Esophagus muscularis mucosa (tissue), 4 donors: ENCODE measurements around the gene REC114. TPM values are rescaled to one million over a fixed set of nuclear protein-coding genes. Genes with fewer than 3 reads are reported as not detected.

ENCODE experiments used
- DNase-seq: peaks from one replicate; pipeline ENCODE4 v3.0.0-alpha.2; 2017; ENCODE audit errors: extremely low spot score
- H3K27ac ChIP-seq, 4 donors: fragments of 200-600 bp; sonication (generic); replicated peaks in 1 of 4; 1 replicate in 3 of 4; 2 replicates in 1 of 4; pipeline ENCODE4 v1.5.1; 2016 to 2019; ENCODE audit warnings: mild to moderate bottlenecking in 1 of 4
- H3K27me3 ChIP-seq, 4 donors: fragments of 200-600 bp; sonication (generic); one replicate each; pipeline versions ENCODE4 v1.5.1 to v1.6.0; 2016 to 2019
- H3K36me3 ChIP-seq, 4 donors: fragments of 200-600 bp; sonication (generic); one replicate each; pipeline ENCODE4 v1.5.1; 2016 to 2019
- H3K4me1 ChIP-seq, 4 donors: fragments of 200-600 bp; sonication (generic); one replicate each; pipeline ENCODE4 v1.5.1; 2016 to 2019
- H3K4me3 ChIP-seq, 4 donors: fragments of 200-600 bp; sonication (generic); 1 replicate in 2 of 4; 2 replicates in 2 of 4; pipeline ENCODE4 v1.5.1; 2016 to 2019; ENCODE audit warnings: mild to moderate bottlenecking in 4 of 4, moderate library complexity in 1 of 4
- H3K9me3 ChIP-seq, 4 donors: fragments of 200-600 bp; sonication (generic); 1 replicate in 3 of 4; 2 replicates in 1 of 4; pipeline ENCODE4 v1.5.1; 2016 to 2019
- EP300 ChIP-seq: sonication (generic); formaldehyde crosslinking; IDR thresholded peaks from one replicate; pipeline ENCODE4 v1.6.1; 2017; ENCODE audit warnings: antibody characterized with exemption
- POLR2A ChIP-seq: fragments of 450-650 bp; IDR thresholded peaks from one replicate; pipeline ENCODE4 v1.6.1; 2017; ENCODE audit warnings: antibody characterized with exemption, moderate library complexity, mild to moderate bottlenecking, low read depth
- POLR2AphosphoS5 ChIP-seq, 2 donors: sonication (generic); formaldehyde crosslinking; IDR thresholded peaks; one replicate each; pipeline ENCODE4 v1.6.1; 2017; ENCODE audit warnings: antibody characterized with exemption in 2 of 2
- WGBS: methylation state at CpG from one replicate; pipeline ENCODE4 v1.1.5; 2018; 5-methylcytosine and 5-hydroxymethylcytosine counted together
- intact Hi-C: fragments of 100-400 bp; cut with DNase I; formaldehyde crosslinking; loops from one replicate; pipeline ENCODE4 v1.15.1; 2023
- total RNA-seq, 4 donors: library from RNA; depleted of rRNA; stranded (reverse); fragments of >200 nt; gene quantifications; one replicate each; pipeline versions ENCODE4 v1.1.0 to v1.2.1, GENCODE V29; 2016
- TF ChIP-seq, protein P1 (sequence below), 3 experiments: fragments of 200-600 bp in 2 of 3; fragments of 450-650 bp in 1 of 3; sonication (generic) in 2 of 3; IDR thresholded peaks; one replicate each; pipeline ENCODE4 v1.5.1; 2017 to 2019; ENCODE audit warnings: antibody characterized with exemption in 3 of 3, mild to moderate bottlenecking in 2 of 3, moderate library complexity in 1 of 3

The REC114 gene
- total RNA-seq, 4 donors from 2014 or later = not detected

DNA sequence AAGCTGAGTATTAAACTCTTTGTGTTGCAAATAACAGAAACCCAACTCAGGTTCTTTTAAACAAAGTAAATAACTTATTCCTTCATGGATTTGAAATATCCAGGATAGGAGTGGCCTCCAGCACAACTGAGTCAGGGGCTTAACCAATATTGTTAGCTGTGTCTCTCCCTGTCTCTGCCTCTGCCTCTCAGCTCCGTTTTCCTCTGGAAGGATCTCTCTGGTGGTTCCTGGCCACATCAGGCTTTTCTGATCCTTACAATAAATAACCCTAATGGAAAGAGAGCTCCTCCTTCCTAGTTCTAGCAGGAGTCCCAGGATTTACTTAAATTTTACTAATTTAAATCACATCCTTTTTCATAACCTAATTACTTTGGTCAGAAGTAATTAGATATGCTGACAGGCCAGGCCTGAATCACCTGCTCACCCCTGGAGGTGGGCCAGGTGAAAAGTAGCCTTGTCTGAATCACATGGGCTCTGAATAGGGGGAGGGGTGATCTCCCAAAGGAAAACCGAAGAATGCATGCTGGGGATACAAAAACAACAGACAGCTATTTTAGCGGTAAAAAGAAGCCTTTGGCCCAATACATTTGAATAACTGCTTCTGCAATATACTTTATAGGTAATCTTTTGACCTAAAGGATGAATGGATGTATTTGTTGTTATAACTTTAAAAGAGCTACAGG is 75.4 kb downstream of the REC114 start:
- WGBS = 63% methylated on average over 3 of the region's 3 CpGs
- Histone ChIP-seq H3K9me3 (no peaks in the 10 kb centered on the region), H3K4me3 (no peak overlapping the region), H3K36me3 (no peaks in the 10 kb centered on the region), H3K27me3 (no peaks in the 10 kb centered on the region), H3K4me1 (peaks cover 0 to 3% (median 0%) of the 10 kb centered on the region in 4 donors), H3K27ac (no peak overlapping the region)
- intact Hi-C loops = no loop called here
- no peak for TF ChIP-seq EP300
- TF ChIP-seq POLR2AphosphoS5 (IDR thresholded peaks at IDR 0.05) = no peak
- TF ChIP-seq, protein P1, sequence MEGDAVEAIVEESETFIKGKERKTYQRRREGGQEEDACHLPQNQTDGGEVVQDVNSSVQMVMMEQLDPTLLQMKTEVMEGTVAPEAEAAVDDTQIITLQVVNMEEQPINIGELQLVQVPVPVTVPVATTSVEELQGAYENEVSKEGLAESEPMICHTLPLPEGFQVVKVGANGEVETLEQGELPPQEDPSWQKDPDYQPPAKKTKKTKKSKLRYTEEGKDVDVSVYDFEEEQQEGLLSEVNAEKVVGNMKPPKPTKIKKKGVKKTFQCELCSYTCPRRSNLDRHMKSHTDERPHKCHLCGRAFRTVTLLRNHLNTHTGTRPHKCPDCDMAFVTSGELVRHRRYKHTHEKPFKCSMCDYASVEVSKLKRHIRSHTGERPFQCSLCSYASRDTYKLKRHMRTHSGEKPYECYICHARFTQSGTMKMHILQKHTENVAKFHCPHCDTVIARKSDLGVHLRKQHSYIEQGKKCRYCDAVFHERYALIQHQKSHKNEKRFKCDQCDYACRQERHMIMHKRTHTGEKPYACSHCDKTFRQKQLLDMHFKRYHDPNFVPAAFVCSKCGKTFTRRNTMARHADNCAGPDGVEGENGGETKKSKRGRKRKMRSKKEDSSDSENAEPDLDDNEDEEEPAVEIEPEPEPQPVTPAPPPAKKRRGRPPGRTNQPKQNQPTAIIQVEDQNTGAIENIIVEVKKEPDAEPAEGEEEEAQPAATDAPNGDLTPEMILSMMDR (IDR thresholded peaks at IDR 0.05) = no peak
- TF ChIP-seq POLR2A = no peak
- no peak for DNase-seq

GRCh38 chr15:73518876-73519733 is 76.1 kb downstream of the REC114 start:
- H3K4me3 ChIP-seq = no peak overlapping the region
- DNase-seq = no peak
- H3K27me3 ChIP-seq = no peaks in the 10 kb centered on the region
- 87% methylated on average over 5 of the region's 5 CpGs for WGBS
- no peaks in the 10 kb centered on the region for H3K9me3 ChIP-seq
- no peaks in the 10 kb centered on the region for H3K36me3 ChIP-seq
- no peak for TF ChIP-seq POLR2AphosphoS5 (IDR thresholded peaks at IDR 0.05)
- TF ChIP-seq POLR2A = no peak
- TF ChIP-seq, protein P1 (IDR thresholded peaks at IDR 0.05) = no peak
- TF ChIP-seq EP300 = no peak
- H3K4me1 ChIP-seq = peaks cover 0 to 3% (median 0%) of the 10 kb centered on the region in 4 donors
- no peak overlapping the region for H3K27ac ChIP-seq
- intact Hi-C loops = no loop called here

- Histone ChIP-seq H3K9me3 (no peaks in the 10 kb centered on the region), H3K4me3 (no peak overlapping the region), H3K27me3 (no peaks in the 10 kb centered on the region), H3K27ac (no peak overlapping the region), H3K4me1 (no peaks in the 10 kb centered on the region), H3K36me3 (no peaks in the 10 kb centered on the region)
- intact Hi-C loops = no loop called here
- WGBS = 89% methylated on average over 1 of the region's 1 CpG
- TF ChIP-seq, protein P1 (IDR thresholded peaks at IDR 0.05) = no peak
- no peak for TF ChIP-seq POLR2A
- no peak for TF ChIP-seq POLR2AphosphoS5 (IDR thresholded peaks at IDR 0.05)
- no peak for TF ChIP-seq EP300
- no peak for DNase-seq
These were observed 79.0 kb downstream of the REC114 start for GRCh38 chr15:73522011-73522410.

DNA sequence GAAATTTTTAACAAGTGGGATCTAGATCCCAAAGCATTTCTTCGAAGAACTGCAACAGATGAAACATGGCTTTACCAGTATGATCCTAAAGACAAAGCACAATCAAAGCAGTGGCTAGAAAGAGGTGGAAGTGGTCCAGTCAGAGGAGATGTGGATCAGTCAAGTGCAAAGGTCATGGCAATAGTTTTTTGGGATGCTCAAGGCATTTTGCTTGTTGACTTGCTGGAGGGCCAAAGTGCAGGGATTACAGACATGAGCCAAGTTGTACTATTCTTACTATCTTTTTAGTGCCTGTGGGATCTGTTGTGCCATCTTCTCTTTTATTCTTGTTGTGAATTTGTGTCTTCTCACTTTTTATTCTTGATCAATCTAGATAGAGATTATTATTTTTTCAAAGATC is 82.0 kb downstream of the REC114 start:
- intact Hi-C loops = no loop called here
- TF ChIP-seq POLR2A (no peak), EP300 (no peak), POLR2AphosphoS5 (IDR thresholded peaks at IDR 0.05) (no peak)
- TF ChIP-seq, protein P1 (IDR thresholded peaks at IDR 0.05) = no peak
- Histone ChIP-seq H3K27me3 (no peaks in the 10 kb centered on the region), H3K9me3 (no peaks in the 10 kb centered on the region), H3K36me3 (no peaks in the 10 kb centered on the region), H3K4me3 (no peak overlapping the region), H3K27ac (no peak overlapping the region), H3K4me1 (no peaks in the 10 kb centered on the region)
- DNase-seq = no peak
- 93% methylated on average over 1 of the region's 1 CpG for WGBS
